Epithelial cell of proximal tubule (primary cell): ENCODE results near the gene ADAMTS6. TPM values are rescaled to one million over a fixed set of nuclear protein-coding genes. Genes with fewer than 3 reads are reported as not detected.

Source experiments
- DNase-seq: peaks from one replicate; pipeline ENCODE4 v3.0.0-alpha.2; 2011; ENCODE audit warnings: low read depth
- H3K4me3 ChIP-seq: 2 replicates; pipeline ENCODE4 v1.5.1; 2011; ENCODE audit warnings: low read depth, mild to moderate bottlenecking, low read length
- total RNA-seq: library from RNA; depleted of rRNA; stranded (reverse); fragments of >200 nt; gene quantifications from 2 replicates; pipeline ENCODE4 v1.2.3, GENCODE V29; 2015
- TF ChIP-seq, protein P1 (sequence below): conservative IDR thresholded peaks from 2 replicates; pipeline ENCODE4 v1.5.1; 2012; ENCODE audit warnings: low read depth, mild to moderate bottlenecking, low read length

Gene ADAMTS6
- total RNA-seq, 1 donor from 2014 or later = 3.5 TPM

GRCh38 chr5:65355301-65355700, 126.4 kb downstream of the ADAMTS6 start:
- DNase-seq = no peak
- no peak overlapping the region for H3K4me3 ChIP-seq
- TF ChIP-seq, protein P1, sequence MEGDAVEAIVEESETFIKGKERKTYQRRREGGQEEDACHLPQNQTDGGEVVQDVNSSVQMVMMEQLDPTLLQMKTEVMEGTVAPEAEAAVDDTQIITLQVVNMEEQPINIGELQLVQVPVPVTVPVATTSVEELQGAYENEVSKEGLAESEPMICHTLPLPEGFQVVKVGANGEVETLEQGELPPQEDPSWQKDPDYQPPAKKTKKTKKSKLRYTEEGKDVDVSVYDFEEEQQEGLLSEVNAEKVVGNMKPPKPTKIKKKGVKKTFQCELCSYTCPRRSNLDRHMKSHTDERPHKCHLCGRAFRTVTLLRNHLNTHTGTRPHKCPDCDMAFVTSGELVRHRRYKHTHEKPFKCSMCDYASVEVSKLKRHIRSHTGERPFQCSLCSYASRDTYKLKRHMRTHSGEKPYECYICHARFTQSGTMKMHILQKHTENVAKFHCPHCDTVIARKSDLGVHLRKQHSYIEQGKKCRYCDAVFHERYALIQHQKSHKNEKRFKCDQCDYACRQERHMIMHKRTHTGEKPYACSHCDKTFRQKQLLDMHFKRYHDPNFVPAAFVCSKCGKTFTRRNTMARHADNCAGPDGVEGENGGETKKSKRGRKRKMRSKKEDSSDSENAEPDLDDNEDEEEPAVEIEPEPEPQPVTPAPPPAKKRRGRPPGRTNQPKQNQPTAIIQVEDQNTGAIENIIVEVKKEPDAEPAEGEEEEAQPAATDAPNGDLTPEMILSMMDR = no peak

- no peak overlapping the region for H3K4me3 ChIP-seq
- TF ChIP-seq, protein P1 = no peak
- no peak for DNase-seq
Measured at GRCh38 chr5:65341835-65342234, 139.9 kb downstream of the ADAMTS6 start.

GRCh38 chr5:65338606-65339151, 143.0 kb downstream of the ADAMTS6 start:
- TF ChIP-seq, protein P1 = no peak
- no peak overlapping the region for H3K4me3 ChIP-seq
- no peak for DNase-seq

- DNase-seq = no peak
- H3K4me3 ChIP-seq = no peak overlapping the region
- TF ChIP-seq, protein P1 = no peak
Measured at GRCh38 chr5:65334077-65334476, 147.6 kb downstream of the ADAMTS6 start.

GRCh38 chr5:65332591-65332990, 149.1 kb downstream of the ADAMTS6 start:
- no peak for DNase-seq
- H3K4me3 ChIP-seq = no peak overlapping the region
- TF ChIP-seq, protein P1 = no peak

- no peak overlapping the region for H3K4me3 ChIP-seq
- TF ChIP-seq, protein P1 = no peak
- DNase-seq = no peak
Measured at GRCh38 chr5:65329266-65329665, 152.5 kb downstream of the ADAMTS6 start.

- no peak overlapping the region for H3K4me3 ChIP-seq
- TF ChIP-seq, protein P1 = no peak
- no peak for DNase-seq
Measured at GRCh38 chr5:65327582-65327981, 154.1 kb downstream of the ADAMTS6 start.
